HEK293 (cell line): Measurements from ENCODE around the gene TTC9B.

Experiments
- FEZF1 ChIP-seq: fragments of 450-650 bp; formaldehyde crosslinking; IDR thresholded peaks from 2 replicates; pipeline ENCODE4 v1.5.1; 2016; ENCODE audit warnings: missing biosample characterization, missing genetic modification characterization
- IKZF3 ChIP-seq: fragments of 450-650 bp; IDR thresholded peaks from 2 replicates; pipeline ENCODE4 v1.5.0; 2018; ENCODE audit warnings: missing biosample characterization, mild to moderate bottlenecking, missing genetic modification characterization, moderate library complexity
- KLF10 ChIP-seq: fragments of 450-650 bp; IDR thresholded peaks from 2 replicates; pipeline ENCODE4 v1.5.1; 2018; ENCODE audit warnings: missing biosample characterization, mild to moderate bottlenecking, missing genetic modification characterization
- MZF1 ChIP-seq: fragments of 450-650 bp; formaldehyde crosslinking; IDR thresholded peaks from 2 replicates; pipeline ENCODE4 v1.5.1; 2017; ENCODE audit warnings: missing biosample characterization, missing genetic modification characterization, borderline replicate concordance
- SP7 ChIP-seq: fragments of 450-650 bp; formaldehyde crosslinking; IDR thresholded peaks from 2 replicates; pipeline ENCODE4 v1.5.1; 2016; ENCODE audit warnings: missing biosample characterization, missing genetic modification characterization
- ZBTB48 ChIP-seq: fragments of 450-650 bp; formaldehyde crosslinking; IDR thresholded peaks from 2 replicates; pipeline ENCODE4 v1.5.1; 2016; ENCODE audit warnings: missing biosample characterization, missing genetic modification characterization
- ZNF138 ChIP-seq: fragments of 450-650 bp; formaldehyde crosslinking; IDR thresholded peaks from 2 replicates; pipeline ENCODE4 v1.5.1; 2016; ENCODE audit warnings: missing biosample characterization, missing genetic modification characterization, borderline replicate concordance
- ZNF140 ChIP-seq: fragments of 450-650 bp; formaldehyde crosslinking; IDR thresholded peaks from 2 replicates; pipeline ENCODE4 v1.5.1; 2016; ENCODE audit warnings: missing biosample characterization, missing genetic modification characterization
- ZNF211 ChIP-seq: fragments of 450-650 bp; formaldehyde crosslinking; IDR thresholded peaks from 2 replicates; pipeline ENCODE4 v1.5.1; 2016; ENCODE audit warnings: low read depth, missing biosample characterization, missing genetic modification characterization
- ZNF335 ChIP-seq: fragments of 450-650 bp; formaldehyde crosslinking; conservative IDR thresholded peaks from 2 replicates; pipeline ENCODE4 v1.5.1; 2016; ENCODE audit warnings: missing biosample characterization, missing genetic modification characterization
- ZNF366 ChIP-seq: fragments of 450-650 bp; formaldehyde crosslinking; conservative IDR thresholded peaks from 2 replicates; pipeline ENCODE4 v1.5.1; 2016; ENCODE audit warnings: missing biosample characterization, missing genetic modification characterization
- ZNF394 ChIP-seq: fragments of 450-650 bp; formaldehyde crosslinking; IDR thresholded peaks from 2 replicates; pipeline ENCODE4 v1.5.1; 2016; ENCODE audit warnings: missing biosample characterization, missing genetic modification characterization, mild to moderate bottlenecking, moderate library complexity, borderline replicate concordance
- ZNF404 ChIP-seq: fragments of 450-650 bp; formaldehyde crosslinking; IDR thresholded peaks from 2 replicates; pipeline ENCODE4 v1.5.1; 2017; ENCODE audit warnings: missing biosample characterization, missing genetic modification characterization
- ZNF48 ChIP-seq: fragments of 450-650 bp; formaldehyde crosslinking; IDR thresholded peaks from 2 replicates; pipeline ENCODE4 v1.5.1; 2016; ENCODE audit warnings: missing biosample characterization, missing genetic modification characterization
- ZNF530 ChIP-seq: fragments of 450-650 bp; formaldehyde crosslinking; IDR thresholded peaks from 2 replicates; pipeline ENCODE4 v1.5.1; 2016; ENCODE audit warnings: low read depth, missing biosample characterization, missing genetic modification characterization
- ZNF555 ChIP-seq: fragments of 450-650 bp; formaldehyde crosslinking; conservative IDR thresholded peaks from 2 replicates; pipeline ENCODE4 v1.5.1; 2017; ENCODE audit warnings: missing biosample characterization, mild to moderate bottlenecking, missing genetic modification characterization, inconsistent platforms
- ZNF558 ChIP-seq: fragments of 450-650 bp; formaldehyde crosslinking; IDR thresholded peaks from 2 replicates; pipeline ENCODE4 v1.5.1; 2016; ENCODE audit warnings: missing biosample characterization, missing genetic modification characterization
- ZNF571 ChIP-seq: fragments of 450-650 bp; formaldehyde crosslinking; IDR thresholded peaks from 2 replicates; pipeline ENCODE4 v1.5.0; 2017; ENCODE audit warnings: missing biosample characterization, missing genetic modification characterization
- ZNF664 ChIP-seq: fragments of 450-650 bp; formaldehyde crosslinking; IDR thresholded peaks from 2 replicates; pipeline ENCODE4 v1.5.1; 2016; ENCODE audit warnings: missing biosample characterization, missing genetic modification characterization
- ZNF791 ChIP-seq: fragments of 450-650 bp; formaldehyde crosslinking; IDR thresholded peaks from 2 replicates; pipeline ENCODE4 v1.5.1; 2016; ENCODE audit warnings: missing biosample characterization, missing genetic modification characterization
- ZNF830 ChIP-seq: fragments of 450-650 bp; IDR thresholded peaks from 2 replicates; pipeline ENCODE4 v1.5.0; 2018; ENCODE audit warnings: missing biosample characterization, missing genetic modification characterization, low read depth, mild to moderate bottlenecking, moderate library complexity
- ZNF837 ChIP-seq: fragments of 450-650 bp; formaldehyde crosslinking; IDR thresholded peaks from 2 replicates; pipeline ENCODE4 v1.5.1; 2016; ENCODE audit warnings: missing biosample characterization, missing genetic modification characterization
- TF ChIP-seq, protein P1 (sequence below): fragments of 450-650 bp; formaldehyde crosslinking; IDR thresholded peaks from 2 replicates; pipeline ENCODE4 v1.5.1; 2017; ENCODE audit warnings: missing biosample characterization, missing genetic modification characterization
- TF ChIP-seq, protein P2 (sequence below): fragments of 450-650 bp; formaldehyde crosslinking; IDR thresholded peaks from 2 replicates; pipeline ENCODE4 v1.5.1; 2016; ENCODE audit warnings: missing biosample characterization, missing genetic modification characterization, borderline replicate concordance
- TF ChIP-seq, protein P3 (sequence below): fragments of 450-650 bp; formaldehyde crosslinking; IDR thresholded peaks from 2 replicates; pipeline ENCODE4 v1.5.1; 2016; ENCODE audit warnings: missing biosample characterization, missing genetic modification characterization
- TF ChIP-seq, protein P4 (sequence below): fragments of 450-650 bp; formaldehyde crosslinking; IDR thresholded peaks from 2 replicates; pipeline ENCODE4 v1.5.0; 2017; ENCODE audit warnings: missing biosample characterization, missing genetic modification characterization, borderline replicate concordance

TTC9B gene

DNA sequence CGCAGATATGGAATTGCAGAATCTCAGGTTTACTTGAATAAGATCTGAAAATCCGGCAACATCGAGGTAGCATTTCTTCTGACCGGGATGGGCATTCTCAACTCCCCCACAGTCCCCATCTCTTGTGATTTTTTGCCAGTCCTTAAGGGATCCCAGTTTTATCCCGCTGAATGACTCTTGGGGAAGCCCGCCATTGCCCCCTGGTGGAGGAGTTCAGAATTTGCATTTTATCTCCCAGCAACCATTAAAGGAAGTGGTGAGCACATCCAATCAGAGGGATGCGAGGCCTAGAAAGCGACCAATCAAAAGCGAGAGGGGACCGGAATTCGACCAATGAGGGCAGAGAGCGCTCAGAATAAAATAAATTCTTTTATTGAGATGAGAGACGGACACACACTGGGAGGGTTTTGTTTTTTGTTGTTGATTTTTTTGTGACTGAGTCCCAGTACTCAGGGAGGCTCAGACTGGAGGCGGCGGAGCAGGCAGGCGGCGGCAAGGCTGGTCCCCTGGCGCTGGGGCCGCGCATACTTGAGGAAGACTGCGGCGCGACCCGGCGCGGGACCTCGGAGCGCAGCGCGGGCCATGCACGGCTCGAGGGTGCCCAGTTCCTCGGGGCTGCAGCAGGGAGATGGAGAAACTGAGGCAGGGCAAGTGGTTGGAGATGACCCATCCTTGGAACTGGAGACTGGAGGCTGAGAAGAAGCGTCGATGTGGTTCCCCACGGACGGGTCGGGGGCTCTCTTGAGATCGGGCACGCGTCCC is 3.9 kb upstream of the TTC9B start (continued):
- TF ChIP-seq, protein P1, sequence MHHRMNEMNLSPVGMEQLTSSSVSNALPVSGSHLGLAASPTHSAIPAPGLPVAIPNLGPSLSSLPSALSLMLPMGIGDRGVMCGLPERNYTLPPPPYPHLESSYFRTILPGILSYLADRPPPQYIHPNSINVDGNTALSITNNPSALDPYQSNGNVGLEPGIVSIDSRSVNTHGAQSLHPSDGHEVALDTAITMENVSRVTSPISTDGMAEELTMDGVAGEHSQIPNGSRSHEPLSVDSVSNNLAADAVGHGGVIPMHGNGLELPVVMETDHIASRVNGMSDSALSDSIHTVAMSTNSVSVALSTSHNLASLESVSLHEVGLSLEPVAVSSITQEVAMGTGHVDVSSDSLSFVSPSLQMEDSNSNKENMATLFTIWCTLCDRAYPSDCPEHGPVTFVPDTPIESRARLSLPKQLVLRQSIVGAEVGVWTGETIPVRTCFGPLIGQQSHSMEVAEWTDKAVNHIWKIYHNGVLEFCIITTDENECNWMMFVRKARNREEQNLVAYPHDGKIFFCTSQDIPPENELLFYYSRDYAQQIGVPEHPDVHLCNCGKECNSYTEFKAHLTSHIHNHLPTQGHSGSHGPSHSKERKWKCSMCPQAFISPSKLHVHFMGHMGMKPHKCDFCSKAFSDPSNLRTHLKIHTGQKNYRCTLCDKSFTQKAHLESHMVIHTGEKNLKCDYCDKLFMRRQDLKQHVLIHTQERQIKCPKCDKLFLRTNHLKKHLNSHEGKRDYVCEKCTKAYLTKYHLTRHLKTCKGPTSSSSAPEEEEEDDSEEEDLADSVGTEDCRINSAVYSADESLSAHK (tag by site-specific recombination), result no peak
- TF ChIP-seq ZNF558 (tag by site-specific recombination) (no peak), ZNF366 (tag by site-specific recombination) (no peak), ZNF394 (tag by site-specific recombination) (0 out of 2 replicates have a peak, but pooled peaks have one; percentile 26), ZNF571 (no peak), ZNF404 (tag by site-specific recombination) (no peak), ZNF138 (no peak), ZNF530 (tag by site-specific recombination) (no peak), ZNF664 (tag by site-specific recombination) (no peak), IKZF3 (tag by site-specific recombination) (peak; percentile 63; the same call in 1 of the 2 replicates), SP7 (tag by site-specific recombination) (no peak), ZNF830 (tag by site-specific recombination) (no peak), ZNF335 (peak; percentile 34), FEZF1 (tag by site-specific recombination) (no peak), ZNF791 (tag by site-specific recombination) (no peak), MZF1 (tag by site-specific recombination) (peak; percentile 90; the same call in 1 of the 2 replicates), ZBTB48 (peak; percentile 93), KLF10 (no peak), ZNF837 (tag by site-specific recombination) (no peak), ZNF211 (tag by site-specific recombination) (no peak), ZNF555 (no peak), ZNF140 (tag by site-specific recombination) (no peak), ZNF48 (no peak)
- TF ChIP-seq, protein P2, sequence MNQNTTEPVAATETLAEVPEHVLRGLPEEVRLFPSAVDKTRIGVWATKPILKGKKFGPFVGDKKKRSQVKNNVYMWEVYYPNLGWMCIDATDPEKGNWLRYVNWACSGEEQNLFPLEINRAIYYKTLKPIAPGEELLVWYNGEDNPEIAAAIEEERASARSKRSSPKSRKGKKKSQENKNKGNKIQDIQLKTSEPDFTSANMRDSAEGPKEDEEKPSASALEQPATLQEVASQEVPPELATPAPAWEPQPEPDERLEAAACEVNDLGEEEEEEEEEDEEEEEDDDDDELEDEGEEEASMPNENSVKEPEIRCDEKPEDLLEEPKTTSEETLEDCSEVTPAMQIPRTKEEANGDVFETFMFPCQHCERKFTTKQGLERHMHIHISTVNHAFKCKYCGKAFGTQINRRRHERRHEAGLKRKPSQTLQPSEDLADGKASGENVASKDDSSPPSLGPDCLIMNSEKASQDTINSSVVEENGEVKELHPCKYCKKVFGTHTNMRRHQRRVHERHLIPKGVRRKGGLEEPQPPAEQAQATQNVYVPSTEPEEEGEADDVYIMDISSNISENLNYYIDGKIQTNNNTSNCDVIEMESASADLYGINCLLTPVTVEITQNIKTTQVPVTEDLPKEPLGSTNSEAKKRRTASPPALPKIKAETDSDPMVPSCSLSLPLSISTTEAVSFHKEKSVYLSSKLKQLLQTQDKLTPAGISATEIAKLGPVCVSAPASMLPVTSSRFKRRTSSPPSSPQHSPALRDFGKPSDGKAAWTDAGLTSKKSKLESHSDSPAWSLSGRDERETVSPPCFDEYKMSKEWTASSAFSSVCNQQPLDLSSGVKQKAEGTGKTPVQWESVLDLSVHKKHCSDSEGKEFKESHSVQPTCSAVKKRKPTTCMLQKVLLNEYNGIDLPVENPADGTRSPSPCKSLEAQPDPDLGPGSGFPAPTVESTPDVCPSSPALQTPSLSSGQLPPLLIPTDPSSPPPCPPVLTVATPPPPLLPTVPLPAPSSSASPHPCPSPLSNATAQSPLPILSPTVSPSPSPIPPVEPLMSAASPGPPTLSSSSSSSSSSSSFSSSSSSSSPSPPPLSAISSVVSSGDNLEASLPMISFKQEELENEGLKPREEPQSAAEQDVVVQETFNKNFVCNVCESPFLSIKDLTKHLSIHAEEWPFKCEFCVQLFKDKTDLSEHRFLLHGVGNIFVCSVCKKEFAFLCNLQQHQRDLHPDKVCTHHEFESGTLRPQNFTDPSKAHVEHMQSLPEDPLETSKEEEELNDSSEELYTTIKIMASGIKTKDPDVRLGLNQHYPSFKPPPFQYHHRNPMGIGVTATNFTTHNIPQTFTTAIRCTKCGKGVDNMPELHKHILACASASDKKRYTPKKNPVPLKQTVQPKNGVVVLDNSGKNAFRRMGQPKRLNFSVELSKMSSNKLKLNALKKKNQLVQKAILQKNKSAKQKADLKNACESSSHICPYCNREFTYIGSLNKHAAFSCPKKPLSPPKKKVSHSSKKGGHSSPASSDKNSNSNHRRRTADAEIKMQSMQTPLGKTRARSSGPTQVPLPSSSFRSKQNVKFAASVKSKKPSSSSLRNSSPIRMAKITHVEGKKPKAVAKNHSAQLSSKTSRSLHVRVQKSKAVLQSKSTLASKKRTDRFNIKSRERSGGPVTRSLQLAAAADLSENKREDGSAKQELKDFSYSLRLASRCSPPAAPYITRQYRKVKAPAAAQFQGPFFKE (tag by site-specific recombination), result no peak
- TF ChIP-seq, protein P3, sequence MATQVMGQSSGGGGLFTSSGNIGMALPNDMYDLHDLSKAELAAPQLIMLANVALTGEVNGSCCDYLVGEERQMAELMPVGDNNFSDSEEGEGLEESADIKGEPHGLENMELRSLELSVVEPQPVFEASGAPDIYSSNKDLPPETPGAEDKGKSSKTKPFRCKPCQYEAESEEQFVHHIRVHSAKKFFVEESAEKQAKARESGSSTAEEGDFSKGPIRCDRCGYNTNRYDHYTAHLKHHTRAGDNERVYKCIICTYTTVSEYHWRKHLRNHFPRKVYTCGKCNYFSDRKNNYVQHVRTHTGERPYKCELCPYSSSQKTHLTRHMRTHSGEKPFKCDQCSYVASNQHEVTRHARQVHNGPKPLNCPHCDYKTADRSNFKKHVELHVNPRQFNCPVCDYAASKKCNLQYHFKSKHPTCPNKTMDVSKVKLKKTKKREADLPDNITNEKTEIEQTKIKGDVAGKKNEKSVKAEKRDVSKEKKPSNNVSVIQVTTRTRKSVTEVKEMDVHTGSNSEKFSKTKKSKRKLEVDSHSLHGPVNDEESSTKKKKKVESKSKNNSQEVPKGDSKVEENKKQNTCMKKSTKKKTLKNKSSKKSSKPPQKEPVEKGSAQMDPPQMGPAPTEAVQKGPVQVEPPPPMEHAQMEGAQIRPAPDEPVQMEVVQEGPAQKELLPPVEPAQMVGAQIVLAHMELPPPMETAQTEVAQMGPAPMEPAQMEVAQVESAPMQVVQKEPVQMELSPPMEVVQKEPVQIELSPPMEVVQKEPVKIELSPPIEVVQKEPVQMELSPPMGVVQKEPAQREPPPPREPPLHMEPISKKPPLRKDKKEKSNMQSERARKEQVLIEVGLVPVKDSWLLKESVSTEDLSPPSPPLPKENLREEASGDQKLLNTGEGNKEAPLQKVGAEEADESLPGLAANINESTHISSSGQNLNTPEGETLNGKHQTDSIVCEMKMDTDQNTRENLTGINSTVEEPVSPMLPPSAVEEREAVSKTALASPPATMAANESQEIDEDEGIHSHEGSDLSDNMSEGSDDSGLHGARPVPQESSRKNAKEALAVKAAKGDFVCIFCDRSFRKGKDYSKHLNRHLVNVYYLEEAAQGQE (tag by site-specific recombination), result no peak
- TF ChIP-seq, protein P4, sequence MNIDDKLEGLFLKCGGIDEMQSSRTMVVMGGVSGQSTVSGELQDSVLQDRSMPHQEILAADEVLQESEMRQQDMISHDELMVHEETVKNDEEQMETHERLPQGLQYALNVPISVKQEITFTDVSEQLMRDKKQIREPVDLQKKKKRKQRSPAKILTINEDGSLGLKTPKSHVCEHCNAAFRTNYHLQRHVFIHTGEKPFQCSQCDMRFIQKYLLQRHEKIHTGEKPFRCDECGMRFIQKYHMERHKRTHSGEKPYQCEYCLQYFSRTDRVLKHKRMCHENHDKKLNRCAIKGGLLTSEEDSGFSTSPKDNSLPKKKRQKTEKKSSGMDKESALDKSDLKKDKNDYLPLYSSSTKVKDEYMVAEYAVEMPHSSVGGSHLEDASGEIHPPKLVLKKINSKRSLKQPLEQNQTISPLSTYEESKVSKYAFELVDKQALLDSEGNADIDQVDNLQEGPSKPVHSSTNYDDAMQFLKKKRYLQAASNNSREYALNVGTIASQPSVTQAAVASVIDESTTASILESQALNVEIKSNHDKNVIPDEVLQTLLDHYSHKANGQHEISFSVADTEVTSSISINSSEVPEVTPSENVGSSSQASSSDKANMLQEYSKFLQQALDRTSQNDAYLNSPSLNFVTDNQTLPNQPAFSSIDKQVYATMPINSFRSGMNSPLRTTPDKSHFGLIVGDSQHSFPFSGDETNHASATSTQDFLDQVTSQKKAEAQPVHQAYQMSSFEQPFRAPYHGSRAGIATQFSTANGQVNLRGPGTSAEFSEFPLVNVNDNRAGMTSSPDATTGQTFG (tag by site-specific recombination), result no peak
